Measurements from ENCODE around the gene CLDN5.
A peak's percentile ranks its signal among the peaks of the same experiment; 100 is the strongest.
"Not testable (repeated sequence)": the region's sequence is repeated elsewhere in the genome, so short reads cannot be mapped to it uniquely, and the experiment has no call there.

The CLDN5 gene

DNA sequence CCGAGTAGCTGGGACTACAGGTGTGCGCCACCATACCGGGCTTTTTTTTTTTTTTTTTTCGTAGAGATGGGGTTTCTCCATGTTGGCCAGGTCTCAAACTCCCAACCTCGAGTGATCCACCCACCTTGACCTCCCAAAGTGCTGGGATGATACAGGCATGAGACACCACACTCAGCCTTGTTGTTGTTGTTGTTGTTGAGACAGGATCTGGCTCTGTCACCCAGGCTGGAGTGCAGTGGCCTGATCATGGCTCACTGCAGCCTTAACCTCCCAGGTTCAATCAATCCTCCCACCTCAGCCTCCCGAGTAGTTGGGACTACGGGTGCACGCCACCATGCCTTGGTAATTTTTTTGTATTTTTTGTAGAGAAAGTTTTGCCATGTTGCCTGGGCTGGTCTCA, 23.4 kb upstream of the CLDN5 start:
- no peak for DNase-seq

DNA sequence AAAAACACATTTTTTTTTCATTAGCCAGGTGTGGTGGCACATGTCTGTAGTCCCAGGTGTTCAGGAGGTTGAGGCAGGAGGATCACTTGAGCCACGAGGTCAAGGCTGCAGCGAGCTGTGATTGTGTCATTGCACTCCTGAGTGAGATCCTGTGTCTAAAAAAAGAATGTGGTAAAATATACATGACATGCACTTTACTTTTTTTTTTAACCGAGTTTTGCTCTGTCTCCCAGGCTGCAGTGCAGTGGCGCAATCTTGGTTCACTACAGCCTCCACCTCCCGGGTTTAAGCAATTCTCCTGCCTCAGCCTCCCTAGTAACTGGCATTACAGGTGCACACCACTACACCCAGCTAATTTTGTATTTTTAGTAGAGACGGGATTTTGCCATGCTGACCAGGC, 22.5 kb upstream of the CLDN5 start:
- DNase-seq = no peak

DNA sequence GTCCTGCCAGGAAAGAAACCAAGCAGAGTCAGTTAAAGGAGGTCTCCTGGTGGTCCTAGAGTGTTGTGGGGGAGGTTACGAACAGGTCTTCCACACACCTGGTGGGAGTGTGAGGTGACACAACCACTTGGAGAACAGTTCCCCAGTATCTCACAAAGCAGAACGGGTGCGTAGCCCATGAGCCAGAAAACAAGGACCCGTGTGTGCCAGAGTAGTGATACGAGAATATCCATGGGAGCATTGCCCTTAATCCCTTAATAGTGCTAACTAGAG, 21.7 kb upstream of the CLDN5 start:
- DNase-seq = no peak

DNA sequence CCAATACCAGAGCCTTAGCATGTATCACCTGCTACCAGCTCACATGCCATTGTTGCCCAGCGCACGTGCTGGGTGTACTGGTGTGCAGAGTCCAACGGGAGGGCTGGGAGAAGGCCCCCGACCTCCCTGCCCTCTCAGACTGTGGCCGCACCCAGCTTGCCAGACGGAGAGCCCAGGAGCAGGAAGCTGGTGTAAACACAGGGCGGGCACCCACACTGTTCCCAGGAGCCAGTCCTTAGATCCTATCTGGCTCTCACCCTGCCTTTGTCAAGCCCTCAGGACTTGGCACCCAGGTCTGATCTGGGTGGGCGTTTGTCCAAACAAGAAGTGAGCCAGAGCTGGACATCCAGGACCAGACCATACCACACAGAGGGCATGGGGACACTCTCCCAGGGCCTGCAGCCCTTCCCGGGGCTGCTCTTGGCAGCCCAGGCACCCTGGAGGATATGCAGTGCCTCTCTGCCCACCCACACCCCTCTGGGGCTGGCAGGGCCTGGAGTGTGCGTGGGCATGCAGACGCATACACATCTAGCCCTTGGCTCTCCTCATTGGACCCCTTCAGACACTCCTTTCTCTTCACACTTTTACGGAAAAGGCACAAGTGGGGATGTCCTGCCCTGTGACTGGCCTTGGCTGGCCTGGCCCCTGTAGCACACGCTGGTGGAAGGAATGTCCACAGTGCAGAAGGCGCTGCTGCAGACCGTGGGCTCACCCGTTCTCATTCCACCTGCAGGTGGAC, 19.9 kb upstream of the CLDN5 start:
- DNase-seq = no peak

DNA sequence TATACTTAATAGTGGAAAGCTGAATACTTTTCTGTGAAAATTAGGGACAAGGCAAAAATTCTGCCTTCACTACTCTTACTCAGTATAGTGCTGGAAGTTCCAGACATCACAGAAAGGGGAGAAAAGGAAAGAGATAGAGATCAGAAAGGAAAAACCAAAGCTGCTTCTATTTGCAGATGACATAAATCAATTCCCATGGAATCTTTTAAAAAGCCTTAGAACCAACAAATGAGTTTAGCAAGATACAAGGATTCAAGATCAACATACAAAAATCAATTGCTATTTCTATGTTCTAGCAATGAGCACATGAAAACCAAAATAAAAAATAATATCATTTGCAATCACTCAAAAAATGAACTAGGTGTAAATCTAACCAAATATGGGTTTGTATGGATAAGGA, 16.2 kb upstream of the CLDN5 start:
- no peak for DNase-seq

DNA sequence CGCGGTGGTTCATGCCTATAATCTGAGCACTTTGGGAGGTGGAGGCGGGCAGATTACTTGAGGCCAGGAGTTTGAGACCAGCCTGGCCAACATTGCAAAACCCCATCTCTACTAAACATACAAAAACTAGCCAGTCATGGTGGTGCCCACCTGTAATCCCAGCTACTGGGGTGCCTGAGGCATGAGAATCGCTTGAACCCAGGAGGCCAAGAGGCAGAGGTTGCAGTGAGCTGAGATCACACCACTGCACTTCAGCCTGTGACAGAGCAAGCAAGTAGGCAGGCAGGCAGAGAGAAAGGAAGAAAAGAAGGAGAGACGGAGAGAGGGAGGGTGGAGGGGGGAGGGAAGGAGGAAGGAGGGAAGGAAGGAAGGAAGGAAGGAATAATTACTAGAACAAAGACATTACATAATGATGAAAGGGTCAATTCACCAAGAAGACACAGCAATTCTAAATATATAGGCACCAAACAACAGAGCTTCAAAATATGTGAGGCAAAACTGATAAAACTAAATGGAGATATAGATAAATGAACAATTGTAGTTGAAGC, 13.8 kb upstream of the CLDN5 start:
- no peak for DNase-seq

GRCh38 chr22:19536564-19536963, 12.4 kb upstream of the CLDN5 start:
- DNase-seq = no peak

GRCh38 chr22:19535001-19535400, 10.8 kb upstream of the CLDN5 start:
- no peak for DNase-seq

- DNase-seq = no peak
Observed at GRCh38 chr22:19533857-19534256, 9.6 kb upstream of the CLDN5 start.

DNA sequence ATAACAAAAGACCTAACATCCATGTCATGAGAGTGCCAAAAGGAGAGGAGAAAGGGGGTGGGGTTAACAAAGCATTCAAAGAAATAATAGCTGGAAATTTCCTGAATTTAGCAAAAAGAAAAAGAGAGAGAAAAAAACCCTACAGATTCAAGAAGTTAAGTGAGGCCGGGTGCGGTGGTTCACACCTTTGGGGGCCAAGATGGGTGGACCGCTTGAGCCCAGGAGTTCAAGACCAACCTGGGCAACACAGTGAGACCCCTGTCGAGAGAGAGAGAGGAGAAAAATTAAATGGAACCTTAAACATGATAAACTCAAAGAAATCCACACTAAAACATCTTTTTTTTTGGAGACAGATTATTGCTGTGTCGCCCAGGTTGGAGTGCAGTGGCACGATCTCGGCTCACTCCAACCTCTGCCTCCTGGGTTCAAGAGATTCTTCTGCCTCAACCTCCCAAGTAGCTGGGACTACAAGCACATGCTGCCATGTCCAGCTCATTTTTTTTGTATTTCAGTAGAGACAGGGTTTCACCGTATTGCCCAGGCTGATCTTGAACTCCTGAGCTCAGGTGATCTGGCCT, 8.9 kb upstream of the CLDN5 start:
- no peak for DNase-seq

DNA sequence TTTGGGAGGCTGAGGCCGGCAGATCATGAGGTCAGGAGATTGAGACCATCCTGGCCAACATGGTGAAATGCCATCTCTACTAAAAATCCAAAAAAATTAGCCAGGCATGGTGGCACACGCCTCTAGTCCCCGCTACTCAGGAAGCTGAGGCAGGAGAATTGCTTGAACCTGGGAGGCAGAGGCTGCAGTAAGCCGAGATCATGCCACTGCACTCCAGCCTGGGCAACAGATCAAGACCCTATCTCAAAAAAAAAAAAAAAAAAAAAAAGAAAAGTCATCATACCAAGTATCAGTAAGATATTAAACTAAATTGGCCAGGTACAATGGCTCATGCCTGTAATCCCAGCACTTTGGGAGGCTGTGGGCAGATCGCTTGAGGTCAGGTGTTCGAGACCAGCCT, 7.1 kb upstream of the CLDN5 start:
- DNase-seq = not testable (repeated sequence)

DNA sequence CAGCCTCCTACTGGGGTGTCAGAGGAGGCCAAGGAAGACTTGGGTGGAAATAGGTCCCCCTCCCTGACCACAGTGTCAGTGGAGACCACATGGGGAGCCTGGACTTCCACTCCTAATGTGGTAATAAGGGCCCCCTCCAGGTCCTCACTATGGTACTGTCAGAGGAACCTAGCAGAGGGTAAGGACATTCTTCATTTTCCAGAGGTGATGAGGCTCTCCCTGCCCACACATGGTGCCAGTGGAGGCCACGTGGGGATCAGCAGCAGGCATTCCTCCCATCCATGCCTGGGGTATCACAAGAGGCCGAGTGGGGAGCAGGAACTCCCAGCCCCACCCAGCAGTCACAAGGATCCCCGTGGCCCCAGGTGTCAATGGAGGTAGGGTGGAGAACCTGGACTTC, 6.5 kb upstream of the CLDN5 start:
- DNase-seq = no peak

- no peak for DNase-seq
Observed at GRCh38 chr22:19529811-19530210, 5.6 kb upstream of the CLDN5 start.

- no peak for DNase-seq
Observed at GRCh38 chr22:19527861-19528417, 3.7 kb upstream of the CLDN5 start.

GRCh38 chr22:19527321-19527721, 3.1 kb upstream of the CLDN5 start:
- DNase-seq = no peak

DNA sequence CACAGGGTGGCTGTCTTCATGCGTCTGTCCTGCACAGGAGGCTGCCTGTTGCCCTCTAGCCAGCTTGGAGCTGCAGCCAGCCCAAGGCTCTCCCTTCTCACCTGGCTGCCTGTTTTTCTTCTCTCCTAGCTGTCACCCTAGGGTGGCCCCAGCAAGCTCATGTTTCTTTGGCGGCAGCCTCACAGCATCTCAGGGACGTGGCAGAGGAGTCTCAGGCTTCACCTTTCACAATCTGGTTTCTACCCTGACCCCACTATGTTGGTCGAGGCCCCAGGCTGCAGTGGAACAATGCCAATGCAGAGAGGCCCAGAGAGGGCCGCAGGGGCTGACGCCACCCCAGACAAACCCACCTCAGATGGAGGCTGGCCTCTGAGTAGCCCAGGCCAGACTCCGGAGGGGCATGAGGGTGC, 2.5 kb upstream of the CLDN5 start:
- DNase-seq = no peak

- no peak for DNase-seq
Observed at GRCh38 chr22:19526076-19526701, 2.0 kb upstream of the CLDN5 start.

GRCh38 chr22:19525666-19526065, 1.5 kb upstream of the CLDN5 start:
- DNase-seq = no peak

DNA sequence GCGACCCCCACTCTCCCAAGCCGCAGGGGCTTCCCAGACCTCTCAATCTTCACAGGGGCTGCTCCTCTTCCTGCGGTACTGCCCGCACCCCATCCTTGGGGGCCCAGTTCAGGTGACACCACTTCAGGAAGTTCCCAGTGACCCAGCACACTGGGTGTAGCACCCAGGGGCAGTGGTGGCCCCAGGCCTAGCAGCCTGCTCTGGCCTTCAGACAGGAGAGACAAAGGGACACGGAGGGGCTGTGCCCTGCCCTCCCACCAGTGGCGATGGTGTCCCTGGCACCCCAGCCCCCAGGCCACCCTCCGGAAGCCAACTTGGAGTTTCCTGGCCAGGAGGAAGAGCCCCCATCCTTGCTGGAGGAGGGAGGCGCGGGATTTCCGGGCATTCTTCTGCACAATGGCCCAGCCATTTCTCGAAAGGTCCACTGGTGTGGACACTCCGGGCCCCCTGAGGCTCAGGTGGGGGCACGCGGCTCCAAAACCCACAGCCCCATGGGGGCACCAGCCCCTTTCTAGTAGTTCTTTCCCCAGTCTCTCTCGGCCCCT, 978 bp upstream of the CLDN5 start:
- no peak for DNase-seq

GRCh38 chr22:19523240-19524169, 705 bp downstream of the CLDN5 start:
- DNase-seq = peak; percentile 26

DNA sequence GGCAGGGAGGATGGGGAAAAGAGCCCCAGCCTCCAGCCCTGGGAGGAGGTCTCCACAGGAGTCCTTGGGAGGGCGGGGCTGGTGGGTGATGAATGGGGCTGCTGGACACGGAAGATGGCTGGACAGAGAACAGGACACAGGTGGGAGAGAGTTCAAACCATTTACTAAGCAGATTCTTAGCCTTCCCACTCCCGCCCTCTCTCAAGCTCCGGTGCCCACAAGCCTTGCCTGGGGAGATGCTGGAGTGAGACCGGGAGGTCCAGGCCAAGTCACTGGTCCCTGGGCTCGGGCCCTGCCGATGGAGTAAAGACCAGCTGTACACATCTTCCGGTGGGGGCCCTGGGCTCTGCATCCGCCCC, 1.4 kb downstream of the CLDN5 start:
- DNase-seq = no peak

DNA sequence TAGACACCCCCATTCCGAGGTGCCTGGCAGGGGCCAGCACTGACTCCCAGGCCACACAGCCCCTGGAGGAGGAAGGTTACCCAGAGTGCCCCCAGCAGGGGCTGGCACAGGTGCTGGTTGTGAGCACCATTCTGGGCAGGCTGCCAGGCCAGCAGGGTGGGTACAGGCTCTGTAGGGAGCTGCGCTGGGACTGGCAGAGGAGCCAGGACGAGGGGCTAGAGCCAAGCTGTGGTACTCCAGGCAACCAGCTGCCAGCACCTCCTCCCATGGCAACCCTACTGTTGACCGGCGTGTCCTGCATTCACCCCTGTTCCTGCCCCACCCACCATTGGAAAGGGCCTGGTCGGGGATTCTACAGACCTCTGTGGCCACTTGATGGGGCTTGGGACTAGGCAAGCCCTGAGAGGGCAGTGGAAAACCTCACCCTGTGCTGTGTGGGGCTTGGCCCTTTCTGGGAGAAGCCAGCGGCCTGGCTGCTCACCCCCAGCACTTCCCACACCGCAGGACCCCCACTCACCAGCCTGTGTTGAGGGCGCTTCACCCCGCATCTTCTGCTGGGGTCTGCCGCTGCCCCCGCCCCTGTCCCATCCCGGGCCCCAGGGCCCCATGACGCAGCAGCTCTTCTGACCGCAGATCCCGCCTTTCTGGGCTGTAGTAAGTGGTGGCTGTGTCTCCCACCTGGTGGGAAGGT, 1.9 kb downstream of the CLDN5 start:
- DNase-seq = peak; percentile 98

All from COR-L47 (cell line).